Thoracic aorta (tissue), 2 donors: ENCODE data around the gene ILDR1. TPM values are rescaled to one million over a fixed set of nuclear protein-coding genes. Genes with fewer than 3 reads are reported as not detected.

Source experiments
- ATAC-seq: fragments of 150-250 bp; one replicate; pipeline ENCODE4 v1.8.0; 2017; ENCODE audit warnings: low read depth; ENCODE audit not compliant: insufficient number of reproducible peaks, low FRiP score
- DNase-seq: peaks from one replicate; pipeline ENCODE4 v3.0.0-alpha.2; 2020; ENCODE audit warnings: low spot score
- H3K27ac ChIP-seq, 2 donors: fragments of 200-600 bp; sonication (generic); 1 replicate in 1 of 2; 2 replicates in 1 of 2; pipeline ENCODE4 v1.5.1; 2016; ENCODE audit warnings: mild to moderate bottlenecking in 2 of 2, moderate library complexity in 2 of 2
- H3K27me3 ChIP-seq: fragments of 200-600 bp; sonication (generic); replicated peaks from 2 replicates; pipeline ENCODE4 v1.6.0; 2016; ENCODE audit warnings: mild to moderate bottlenecking; ENCODE audit not compliant: insufficient read depth
- H3K36me3 ChIP-seq: fragments of 200-600 bp; sonication (generic); one replicate; pipeline ENCODE4 v1.5.1; 2016
- H3K4me1 ChIP-seq, 2 donors: fragments of 200-600 bp; sonication (generic); 1 replicate in 1 of 2; 2 replicates in 1 of 2; pipeline versions ENCODE4 v1.5.1 to v1.6.0; 2016; ENCODE audit warnings: low read depth in 2 of 2, mild to moderate bottlenecking in 1 of 2; ENCODE audit not compliant: control insufficient read depth in 1 of 2
- H3K4me3 ChIP-seq: fragments of 200-600 bp; sonication (generic); 2 replicates; pipeline ENCODE4 v1.5.1; 2016; ENCODE audit warnings: mild to moderate bottlenecking
- H3K9me3 ChIP-seq: fragments of 200-600 bp; sonication (generic); 2 replicates; pipeline ENCODE4 v1.5.1; 2016
- CTCF ChIP-seq: fragments of 200-600 bp; sonication (generic); IDR thresholded peaks from one replicate; pipeline ENCODE4 v1.5.1; 2019; ENCODE audit warnings: antibody characterized with exemption
- total RNA-seq, 2 donors: library from RNA; depleted of rRNA; stranded (reverse); fragments of >200 nt; gene quantifications; one replicate each; pipeline versions ENCODE4 v1.1.0 to v1.2.3, GENCODE V29; 2016

ILDR1 gene
- total RNA-seq, 2 donors from 2014 or later: not detected

- no peak for TF ChIP-seq CTCF
- Histone ChIP-seq H3K36me3 (no peaks in the 10 kb centered on the region), H3K9me3 (no peaks in the 10 kb centered on the region), H3K4me1 (no peaks in the 10 kb centered on the region), H3K27ac (no peak overlapping the region), H3K4me3 (no peak overlapping the region), H3K27me3 (no peaks in the 10 kb centered on the region)
- ATAC-seq (no peak), DNase-seq (no peak)
Observed at GRCh38 chr3:122021037-122021436, 1.0 kb downstream of the ILDR1 start.

- H3K36me3 ChIP-seq: no peaks in the 10 kb centered on the region
- no peaks in the 10 kb centered on the region for H3K9me3 ChIP-seq
- ATAC-seq: no peak
- no peak overlapping the region for H3K27ac ChIP-seq
- H3K4me3 ChIP-seq: no peak overlapping the region
- no peaks in the 10 kb centered on the region for H3K27me3 ChIP-seq
- H3K4me1 ChIP-seq: no peaks in the 10 kb centered on the region
- TF ChIP-seq CTCF: no peak
- DNase-seq: no peak
Observed at GRCh38 chr3:122019493-122019892, 2.6 kb downstream of the ILDR1 start.

- ATAC-seq (no peak), DNase-seq (no peak)
- no peak for TF ChIP-seq CTCF
- Histone ChIP-seq H3K36me3 (no peaks in the 10 kb centered on the region), H3K4me1 (no peaks in the 10 kb centered on the region), H3K27me3 (no peaks in the 10 kb centered on the region), H3K9me3 (no peaks in the 10 kb centered on the region), H3K27ac (no peak overlapping the region), H3K4me3 (no peak overlapping the region)
Observed at GRCh38 chr3:122014741-122015140, 7.3 kb downstream of the ILDR1 start.

- H3K36me3 ChIP-seq: no peaks in the 10 kb centered on the region
- H3K4me3 ChIP-seq: no peak overlapping the region
- no peaks in the 10 kb centered on the region for H3K9me3 ChIP-seq
- H3K27ac ChIP-seq: no peak overlapping the region
- DNase-seq: no peak
- TF ChIP-seq CTCF: no peak
- H3K4me1 ChIP-seq: no peaks in the 10 kb centered on the region
- no peak for ATAC-seq
- H3K27me3 ChIP-seq: no peaks in the 10 kb centered on the region
Observed at GRCh38 chr3:122013448-122013925, 8.6 kb downstream of the ILDR1 start.

- Histone ChIP-seq H3K36me3 (no peaks in the 10 kb centered on the region), H3K27me3 (no peaks in the 10 kb centered on the region), H3K27ac (no peak overlapping the region), H3K9me3 (no peaks in the 10 kb centered on the region), H3K4me3 (no peak overlapping the region), H3K4me1 (no peaks in the 10 kb centered on the region)
- DNase-seq: no peak
- ATAC-seq: no peak
- TF ChIP-seq CTCF: no peak
Observed at GRCh38 chr3:122012821-122013220, 9.2 kb downstream of the ILDR1 start.
